HL-60 (cell line): ENCODE measurements around the gene TBX10.

Source experiments
- DNase-seq, 2 experiments: peaks; one replicate each; pipeline ENCODE4 v3.0.0-alpha.2; 2010 to 2020; ENCODE audit warnings: low read depth in 1 of 2, low spot score in 1 of 2
- H3K27ac ChIP-seq: fragments of 250-450 bp; sonication (Bioruptor Pico); replicated peaks from 2 replicates; pipeline ENCODE4 v1.5.1; 2020; ENCODE audit warnings: mild to moderate bottlenecking, moderate library complexity
- H3K27me3 ChIP-seq: fragments of 250-450 bp; sonication (Bioruptor Pico); 2 replicates; pipeline ENCODE4 v1.5.1; 2021; ENCODE audit warnings: mild to moderate bottlenecking, moderate library complexity; ENCODE audit not compliant: insufficient read depth, poor library complexity, severe bottlenecking
- H3K4me3 ChIP-seq: replicated peaks from 2 replicates; pipeline ENCODE4 v1.5.1; 2011; ENCODE audit warnings: mild to moderate bottlenecking, control low read depth, low read length; ENCODE audit not compliant: insufficient read depth
- GABPA ChIP-seq: IDR thresholded peaks from 2 replicates; pipeline ENCODE4 v1.6.1; 2012; ENCODE audit warnings: low read depth
- POLR2AphosphoS5 ChIP-seq: IDR thresholded peaks from 2 replicates; pipeline ENCODE4 v1.6.1; 2012; ENCODE audit warnings: low read depth
- SPI1 ChIP-seq: IDR thresholded peaks from 2 replicates; pipeline ENCODE4 v1.6.1; 2012; ENCODE audit warnings: low read depth, mild to moderate bottlenecking, borderline replicate concordance
- TF ChIP-seq, protein P1 (sequence below): IDR thresholded peaks from 2 replicates; pipeline ENCODE4 v1.6.1; 2012; ENCODE audit warnings: low read depth; ENCODE audit not compliant: insufficient replicate concordance
- TF ChIP-seq, protein P2 (sequence below): IDR thresholded peaks from one replicate; pipeline ENCODE4 v1.5.1; 2011; ENCODE audit warnings: low read length, control low read depth, inconsistent platforms; ENCODE audit not compliant: insufficient read depth

The TBX10 gene

DNA sequence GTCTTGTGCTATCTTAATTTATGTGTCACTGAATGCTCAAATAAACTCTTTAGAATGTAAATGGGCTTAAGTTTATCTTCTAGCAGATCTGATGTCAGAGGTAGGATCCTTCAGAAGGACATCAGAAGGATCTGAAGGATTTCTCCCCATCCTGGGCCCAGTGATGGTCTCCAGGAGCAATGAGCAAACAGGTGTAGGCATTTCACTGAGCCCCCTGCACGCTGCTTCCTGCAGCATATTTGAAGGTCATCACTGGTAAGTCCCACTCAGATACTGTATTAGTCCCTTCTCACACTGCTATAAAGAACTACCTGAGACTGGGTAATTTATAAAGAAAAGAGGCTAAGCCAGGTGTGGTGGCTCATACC, 51.4 kb downstream of the TBX10 start:
- Histone ChIP-seq H3K27me3 (no peaks in the 10 kb centered on the region), H3K27ac (no peak overlapping the region), H3K4me3 (no peak overlapping the region)
- no peak for DNase-seq
- TF ChIP-seq, protein P1, sequence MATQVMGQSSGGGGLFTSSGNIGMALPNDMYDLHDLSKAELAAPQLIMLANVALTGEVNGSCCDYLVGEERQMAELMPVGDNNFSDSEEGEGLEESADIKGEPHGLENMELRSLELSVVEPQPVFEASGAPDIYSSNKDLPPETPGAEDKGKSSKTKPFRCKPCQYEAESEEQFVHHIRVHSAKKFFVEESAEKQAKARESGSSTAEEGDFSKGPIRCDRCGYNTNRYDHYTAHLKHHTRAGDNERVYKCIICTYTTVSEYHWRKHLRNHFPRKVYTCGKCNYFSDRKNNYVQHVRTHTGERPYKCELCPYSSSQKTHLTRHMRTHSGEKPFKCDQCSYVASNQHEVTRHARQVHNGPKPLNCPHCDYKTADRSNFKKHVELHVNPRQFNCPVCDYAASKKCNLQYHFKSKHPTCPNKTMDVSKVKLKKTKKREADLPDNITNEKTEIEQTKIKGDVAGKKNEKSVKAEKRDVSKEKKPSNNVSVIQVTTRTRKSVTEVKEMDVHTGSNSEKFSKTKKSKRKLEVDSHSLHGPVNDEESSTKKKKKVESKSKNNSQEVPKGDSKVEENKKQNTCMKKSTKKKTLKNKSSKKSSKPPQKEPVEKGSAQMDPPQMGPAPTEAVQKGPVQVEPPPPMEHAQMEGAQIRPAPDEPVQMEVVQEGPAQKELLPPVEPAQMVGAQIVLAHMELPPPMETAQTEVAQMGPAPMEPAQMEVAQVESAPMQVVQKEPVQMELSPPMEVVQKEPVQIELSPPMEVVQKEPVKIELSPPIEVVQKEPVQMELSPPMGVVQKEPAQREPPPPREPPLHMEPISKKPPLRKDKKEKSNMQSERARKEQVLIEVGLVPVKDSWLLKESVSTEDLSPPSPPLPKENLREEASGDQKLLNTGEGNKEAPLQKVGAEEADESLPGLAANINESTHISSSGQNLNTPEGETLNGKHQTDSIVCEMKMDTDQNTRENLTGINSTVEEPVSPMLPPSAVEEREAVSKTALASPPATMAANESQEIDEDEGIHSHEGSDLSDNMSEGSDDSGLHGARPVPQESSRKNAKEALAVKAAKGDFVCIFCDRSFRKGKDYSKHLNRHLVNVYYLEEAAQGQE: no peak
- no peak for TF ChIP-seq POLR2AphosphoS5
- no peak for TF ChIP-seq SPI1
- TF ChIP-seq, protein P2, sequence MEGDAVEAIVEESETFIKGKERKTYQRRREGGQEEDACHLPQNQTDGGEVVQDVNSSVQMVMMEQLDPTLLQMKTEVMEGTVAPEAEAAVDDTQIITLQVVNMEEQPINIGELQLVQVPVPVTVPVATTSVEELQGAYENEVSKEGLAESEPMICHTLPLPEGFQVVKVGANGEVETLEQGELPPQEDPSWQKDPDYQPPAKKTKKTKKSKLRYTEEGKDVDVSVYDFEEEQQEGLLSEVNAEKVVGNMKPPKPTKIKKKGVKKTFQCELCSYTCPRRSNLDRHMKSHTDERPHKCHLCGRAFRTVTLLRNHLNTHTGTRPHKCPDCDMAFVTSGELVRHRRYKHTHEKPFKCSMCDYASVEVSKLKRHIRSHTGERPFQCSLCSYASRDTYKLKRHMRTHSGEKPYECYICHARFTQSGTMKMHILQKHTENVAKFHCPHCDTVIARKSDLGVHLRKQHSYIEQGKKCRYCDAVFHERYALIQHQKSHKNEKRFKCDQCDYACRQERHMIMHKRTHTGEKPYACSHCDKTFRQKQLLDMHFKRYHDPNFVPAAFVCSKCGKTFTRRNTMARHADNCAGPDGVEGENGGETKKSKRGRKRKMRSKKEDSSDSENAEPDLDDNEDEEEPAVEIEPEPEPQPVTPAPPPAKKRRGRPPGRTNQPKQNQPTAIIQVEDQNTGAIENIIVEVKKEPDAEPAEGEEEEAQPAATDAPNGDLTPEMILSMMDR: no peak
- no peak for TF ChIP-seq GABPA

DNA sequence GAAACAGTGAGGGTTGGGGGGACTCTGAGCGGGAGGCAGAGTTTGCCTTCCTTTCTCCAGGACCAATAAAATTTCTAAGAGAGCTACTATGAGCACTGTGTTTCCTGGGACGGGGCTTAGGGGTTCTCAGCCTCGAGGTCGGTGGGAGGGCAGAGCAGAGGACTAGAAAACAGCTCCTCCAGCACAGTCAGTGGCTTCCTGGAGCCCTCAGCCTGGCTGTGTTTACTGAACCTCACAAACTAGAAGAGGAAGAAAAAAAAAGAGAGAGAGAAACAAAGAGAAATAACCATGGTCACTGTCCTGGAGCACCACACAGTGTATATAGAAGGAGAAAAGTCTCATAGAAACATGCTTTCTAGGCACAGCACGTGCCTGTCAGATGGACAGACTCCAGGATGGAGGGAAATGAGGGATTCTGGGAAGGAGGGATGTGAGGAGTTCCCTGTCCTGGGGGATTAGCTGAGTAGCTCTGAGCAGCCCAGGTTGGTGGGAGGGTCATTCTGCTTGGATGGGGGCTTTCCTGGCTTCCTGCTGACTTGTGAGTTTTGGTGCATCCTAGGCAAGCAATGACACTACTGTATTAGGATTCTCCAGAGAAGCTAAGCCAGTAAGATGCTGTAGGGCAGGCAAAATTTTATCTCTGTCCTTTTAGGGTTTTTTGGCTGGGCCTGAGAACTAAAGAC, 52.9 kb downstream of the TBX10 start:
- no peak overlapping the region for H3K4me3 ChIP-seq
- DNase-seq: no peak
- TF ChIP-seq SPI1: no peak
- no peak for TF ChIP-seq POLR2AphosphoS5
- TF ChIP-seq, protein P2: no peak
- no peak for TF ChIP-seq GABPA
- TF ChIP-seq, protein P1: no peak
- no peak overlapping the region for H3K27ac ChIP-seq
- H3K27me3 ChIP-seq: no peaks in the 10 kb centered on the region

DNA sequence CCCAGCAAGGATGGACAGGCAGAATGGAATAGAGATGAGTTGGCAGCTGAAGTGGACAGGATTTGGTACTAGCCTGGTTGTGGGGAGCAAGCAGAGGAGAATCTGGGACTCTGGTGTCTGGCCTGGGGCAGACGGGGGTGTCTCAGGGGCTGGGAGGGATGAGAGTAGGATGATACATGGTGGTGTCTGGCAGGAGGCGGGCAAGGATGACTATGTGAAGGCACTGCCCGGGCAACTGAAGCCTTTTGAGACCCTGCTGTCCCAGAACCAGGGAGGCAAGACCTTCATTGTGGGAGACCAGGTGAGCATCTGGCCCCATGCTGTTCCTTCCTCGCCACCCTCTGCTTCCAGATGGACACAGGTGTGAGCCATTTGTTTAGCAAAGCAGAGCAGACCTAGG, 53.7 kb downstream of the TBX10 start:
- Histone ChIP-seq H3K27ac (no peak overlapping the region), H3K4me3 (no peak overlapping the region), H3K27me3 (no peaks in the 10 kb centered on the region)
- TF ChIP-seq POLR2AphosphoS5 (no peak), SPI1 (no peak), GABPA (no peak)
- TF ChIP-seq, protein P2: no peak
- TF ChIP-seq, protein P1: no peak
- DNase-seq: no peak
